Gastrocnemius medialis (tissue), 4 donors: Measurements from ENCODE around the gene TAS2R16. TPM values are rescaled to one million over a fixed set of nuclear protein-coding genes. Genes with fewer than 3 reads are reported as not detected.

Experiments used
- ATAC-seq, 2 donors: fragments of 150-250 bp; one replicate each; pipeline ENCODE4 v1.9.1; 2016
- DNase-seq, 2 donors: peaks; one replicate each; pipeline ENCODE4 v3.0.0-alpha.2; 2019
- H3K27ac ChIP-seq, 4 donors: fragments of 200-600 bp; sonication (generic); 1 replicate in 1 of 4; 2 replicates in 3 of 4; pipeline ENCODE4 v1.5.1; 2016 to 2018; ENCODE audit warnings: mild to moderate bottlenecking in 2 of 4, moderate library complexity in 1 of 4
- H3K27me3 ChIP-seq, 3 donors: fragments of 200-600 bp; sonication (generic) in 2 of 3; 1 replicate in 1 of 3; 2 replicates in 2 of 3; pipeline versions ENCODE4 v1.5.1 to v1.6.0; 2016 to 2019; ENCODE audit warnings: mild to moderate bottlenecking in 1 of 3, moderate library complexity in 1 of 3
- H3K36me3 ChIP-seq, 2 donors: fragments of 200-600 bp; sonication (generic) in 1 of 2; one replicate each; pipeline ENCODE4 v1.5.1; 2017 to 2018
- H3K4me1 ChIP-seq, 2 donors: fragments of 200-600 bp; sonication (generic) in 1 of 2; one replicate each; pipeline ENCODE4 v1.5.1; 2016 to 2017; ENCODE audit warnings: mild to moderate bottlenecking in 2 of 2
- H3K4me3 ChIP-seq, 4 donors: fragments of 200-600 bp; sonication (generic) in 3 of 4; 1 replicate in 1 of 4; 2 replicates in 3 of 4; pipeline ENCODE4 v1.5.1; 2016 to 2019; ENCODE audit warnings: mild to moderate bottlenecking in 2 of 4
- H3K9me3 ChIP-seq, 3 donors: fragments of 200-600 bp; sonication (generic) in 2 of 3; 1 replicate in 1 of 3; 2 replicates in 2 of 3; pipeline ENCODE4 v1.5.1; 2016 to 2019
- POLR2A ChIP-seq, 2 donors: fragments of 450-650 bp; IDR thresholded peaks; one replicate each; pipeline ENCODE4 v1.6.1; 2017; ENCODE audit warnings: antibody characterized with exemption in 2 of 2, mild to moderate bottlenecking in 2 of 2, moderate library complexity in 2 of 2
- in situ Hi-C, 4 donors: fragments of 200-750 bp; cut with MboI; loops; one replicate each; pipeline versions ENCODE4 v1.15.0 to v1.8.0; 2017; ENCODE audit warnings: low sequenced_read_pairs in 4 of 4
- intact Hi-C: fragments of 100-400 bp; cut with DNase I; formaldehyde crosslinking; loops from one replicate; pipeline ENCODE4 v1.15.1; 2023; ENCODE audit warnings: low total_unique reads
- total RNA-seq, 4 donors: library from RNA; depleted of rRNA; stranded (reverse); fragments of >200 nt; gene quantifications; one replicate each; pipeline versions ENCODE4 v1.1.0 to v1.2.3, GENCODE V29; 2016
- TF ChIP-seq, protein P1 (sequence below), 5 experiments: fragments of 450-650 bp in 3 of 5; fragments of 200-600 bp in 2 of 5; sonication (generic) in 2 of 5; IDR thresholded peaks in 4 of 5; conservative IDR thresholded peaks in 1 of 5; 1 replicate in 4 of 5; 2 replicates in 1 of 5; pipeline ENCODE4 v1.5.1; 2016 to 2019; ENCODE audit warnings: antibody characterized with exemption in 5 of 5, mild to moderate bottlenecking in 3 of 5, moderate library complexity in 3 of 5

TAS2R16 gene
- total RNA-seq, 4 donors from 2014 or later: not detected

DNA sequence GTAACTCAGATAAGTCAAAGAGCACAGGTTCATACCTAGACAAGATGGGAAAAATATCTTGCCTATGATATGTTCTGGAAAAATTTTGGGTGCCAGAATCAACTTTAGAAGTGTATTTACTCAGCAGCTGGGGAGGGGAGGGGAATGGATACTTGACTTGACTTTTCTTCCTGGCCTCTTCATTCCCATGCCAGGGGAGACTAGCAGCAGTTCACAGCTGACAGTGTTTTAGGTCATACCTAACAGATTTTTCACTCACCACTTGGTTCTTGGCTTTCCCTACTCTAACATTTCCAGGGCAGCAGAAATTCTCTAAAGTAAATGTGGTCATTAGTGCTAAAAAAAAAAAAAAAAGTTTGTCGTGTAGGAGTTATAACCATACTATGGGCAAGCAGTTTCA lies 46.3 kb downstream of the TAS2R16 start:
- no peak for TF ChIP-seq POLR2A (IDR thresholded peaks at IDR 0.05)
- TF ChIP-seq, protein P1, sequence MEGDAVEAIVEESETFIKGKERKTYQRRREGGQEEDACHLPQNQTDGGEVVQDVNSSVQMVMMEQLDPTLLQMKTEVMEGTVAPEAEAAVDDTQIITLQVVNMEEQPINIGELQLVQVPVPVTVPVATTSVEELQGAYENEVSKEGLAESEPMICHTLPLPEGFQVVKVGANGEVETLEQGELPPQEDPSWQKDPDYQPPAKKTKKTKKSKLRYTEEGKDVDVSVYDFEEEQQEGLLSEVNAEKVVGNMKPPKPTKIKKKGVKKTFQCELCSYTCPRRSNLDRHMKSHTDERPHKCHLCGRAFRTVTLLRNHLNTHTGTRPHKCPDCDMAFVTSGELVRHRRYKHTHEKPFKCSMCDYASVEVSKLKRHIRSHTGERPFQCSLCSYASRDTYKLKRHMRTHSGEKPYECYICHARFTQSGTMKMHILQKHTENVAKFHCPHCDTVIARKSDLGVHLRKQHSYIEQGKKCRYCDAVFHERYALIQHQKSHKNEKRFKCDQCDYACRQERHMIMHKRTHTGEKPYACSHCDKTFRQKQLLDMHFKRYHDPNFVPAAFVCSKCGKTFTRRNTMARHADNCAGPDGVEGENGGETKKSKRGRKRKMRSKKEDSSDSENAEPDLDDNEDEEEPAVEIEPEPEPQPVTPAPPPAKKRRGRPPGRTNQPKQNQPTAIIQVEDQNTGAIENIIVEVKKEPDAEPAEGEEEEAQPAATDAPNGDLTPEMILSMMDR (IDR thresholded peaks at IDR 0.05 in 4 of 5, conservative IDR thresholded peaks at IDR 0.05 in 1 of 5): no peak
- DNase-seq: no peak
- in situ Hi-C loops (no loop called here), intact Hi-C loops (no loop called here)
- H3K27ac ChIP-seq: no peak overlapping the region
- no peak for ATAC-seq
- H3K27me3 ChIP-seq: no peaks in the 10 kb centered on the region
- H3K9me3 ChIP-seq: no peaks in the 10 kb centered on the region
- H3K4me1 ChIP-seq: no peaks in the 10 kb centered on the region
- no peaks in the 10 kb centered on the region for H3K36me3 ChIP-seq
- H3K4me3 ChIP-seq: no peak overlapping the region

Other genes starting within 250 kb of the TAS2R16 start
- 1 to 10 TPM; 2.1 to 3.7 (median 2.8) TPM for gene CADPS2, start 109.2 kb downstream of the TAS2R16 start, total RNA-seq
- gene SLC13A1, start 204.3 kb upstream of the TAS2R16 start, total RNA-seq: not detected